Endothelial cell of umbilical vein (primary cell): Measurements from ENCODE around the gene ADCY9. TPM values are rescaled to one million over a fixed set of nuclear protein-coding genes. Genes with fewer than 3 reads are reported as not detected.
"Not testable (repeated sequence)": the region's sequence is repeated elsewhere in the genome, so short reads cannot be mapped to it uniquely, and the experiment has no call there.

Experiments used
- BruUV-seq: library from RNA; stranded (reverse); fragments of 400-500 nt; replicated peaks from 2 replicates; lab custom pipeline; 2021; lab: Mats Ljungman, UMichigan
- CTCF ChIA-PET: fragments of 300-600, 350-600 bp; sonication (Branson Sonifier 250); formaldehyde crosslinking; loops from one replicate; lab custom pipeline; 2021; ENCODE audit warnings: antibody characterized with exemption, inconsistent platforms; lab: Charles Lee
- POLR2A ChIA-PET: fragments of 300-600, 350-600 bp; sonication (Branson Sonifier 250); formaldehyde crosslinking; loops from one replicate; lab custom pipeline; 2021; ENCODE audit warnings: antibody characterized with exemption, inconsistent platforms; lab: Charles Lee
- DNase-seq: peaks from one replicate; pipeline ENCODE4 v3.0.0-alpha.2; 2011; ENCODE audit warnings: low read depth, low spot score
- FAIRE-seq: peaks from 2 replicates; lab custom pipeline; 2011; peaks lifted over from hg19 to GRCh38; lab: Jason Lieb, UNC
- H2AFZ ChIP-seq: 2 replicates; pipeline ENCODE4 v1.6.0; 2012; ENCODE audit warnings: low read depth, low read length, control low read depth, inconsistent platforms
- H3K27ac ChIP-seq: 2 replicates; pipeline ENCODE4 v1.5.1; 2011; ENCODE audit warnings: low read depth, mild to moderate bottlenecking, control low read depth, low read length, moderate library complexity; ENCODE audit not compliant: insufficient read depth
- H3K27me3 ChIP-seq, 2 experiments: 2 replicates each; pipeline versions ENCODE4 v1.6.0 to v1.6.1; 2011; ENCODE audit warnings: low read length in 2 of 2, mixed read lengths in 1 of 2; ENCODE audit not compliant: control insufficient read depth in 2 of 2, insufficient read depth in 2 of 2
- H3K36me3 ChIP-seq, 2 experiments: 2 replicates in 1 of 2; 3 replicates in 1 of 2; pipeline ENCODE4 v1.5.1; 2011; ENCODE audit warnings: low read length in 2 of 2, mild to moderate bottlenecking in 1 of 2, moderate library complexity in 1 of 2; ENCODE audit not compliant: control insufficient read depth in 2 of 2, insufficient read depth in 2 of 2; ENCODE audit errors: extremely low read depth in 1 of 2
- H3K4me1 ChIP-seq: 3 replicates; pipeline ENCODE4 v1.5.1; 2011; ENCODE audit warnings: mild to moderate bottlenecking, low read length; ENCODE audit not compliant: control insufficient read depth, insufficient read depth; ENCODE audit errors: extremely low read depth
- H3K4me2 ChIP-seq: 2 replicates; pipeline ENCODE4 v1.6.1; 2011; ENCODE audit warnings: low read length, control low read depth, mixed read lengths; ENCODE audit not compliant: insufficient read depth
- H3K4me3 ChIP-seq, 3 experiments: fragments of 200-600 bp in 1 of 3; sonication (generic), shearing (Covaris generic) in 1 of 3; replicated peaks in 1 of 3; 2 replicates each; pipeline ENCODE4 v1.5.1; 2011 to 2016; ENCODE audit warnings: control low read depth in 3 of 3, low read length in 3 of 3, mild to moderate bottlenecking in 2 of 3, inconsistent platforms in 1 of 3, low read depth in 1 of 3, moderate library complexity in 1 of 3; ENCODE audit not compliant: insufficient read depth in 1 of 3
- H3K79me2 ChIP-seq: 2 replicates; pipeline ENCODE4 v1.6.0; 2012; ENCODE audit warnings: low read length, inconsistent platforms; ENCODE audit not compliant: control insufficient read depth, insufficient read depth
- H3K9ac ChIP-seq: replicated peaks from 2 replicates; pipeline ENCODE3; 2011; ENCODE audit warnings: low read length, control low read depth; ENCODE audit not compliant: insufficient read depth; ENCODE audit errors: extremely low read depth
- H3K9me1 ChIP-seq: replicated peaks from 3 replicates; pipeline ENCODE4 v1.6.0; 2011; ENCODE audit warnings: mild to moderate bottlenecking, low read length; ENCODE audit not compliant: control insufficient read depth, insufficient read depth; ENCODE audit errors: extremely low read depth
- H3K9me3 ChIP-seq: replicated peaks from 2 replicates; pipeline ENCODE4 v1.5.1; 2012; ENCODE audit warnings: low read length, inconsistent platforms; ENCODE audit not compliant: control insufficient read depth, insufficient read depth
- H4K20me1 ChIP-seq: replicated peaks from 2 replicates; pipeline ENCODE3; 2011; ENCODE audit warnings: mild to moderate bottlenecking, low read length; ENCODE audit not compliant: control insufficient read depth, insufficient read depth; ENCODE audit errors: extremely low read depth
- EZH2 ChIP-seq: IDR thresholded peaks from 2 replicates; pipeline ENCODE4 v1.6.1; 2012; ENCODE audit warnings: borderline replicate concordance, low read depth, mild to moderate bottlenecking, moderate library complexity, low read length, inconsistent platforms; ENCODE audit not compliant: severe bottlenecking
- FOS ChIP-seq: IDR thresholded peaks from 2 replicates; pipeline ENCODE4 v1.6.1; 2011; ENCODE audit warnings: mild to moderate bottlenecking, low read length, moderate library complexity, borderline replicate concordance; ENCODE audit not compliant: insufficient read depth
- GATA2 ChIP-seq: IDR thresholded peaks from 2 replicates; pipeline ENCODE4 v1.7.0; 2011; ENCODE audit warnings: low read depth, mild to moderate bottlenecking, moderate library complexity, mixed read lengths, low read length; ENCODE audit not compliant: insufficient read length, insufficient read depth
- JUN ChIP-seq: IDR thresholded peaks from 2 replicates; pipeline ENCODE4 v1.6.1; 2011; ENCODE audit warnings: borderline replicate concordance, low read depth; ENCODE audit not compliant: insufficient read length, insufficient read depth
- MYC ChIP-seq: IDR thresholded peaks from one replicate; pipeline ENCODE4 v1.6.1; 2011; ENCODE audit warnings: mild to moderate bottlenecking, low read depth, low read length
- POLR2A ChIP-seq: IDR thresholded peaks from 2 replicates; pipeline ENCODE4 v1.6.1; 2012; ENCODE audit warnings: low read depth, mild to moderate bottlenecking, control low read depth, low read length
- POLR2AphosphoS5 ChIP-seq: IDR thresholded peaks from 2 replicates; pipeline ENCODE4 v1.6.1; 2012; ENCODE audit warnings: low read depth, mild to moderate bottlenecking, control low read depth, low read length, moderate library complexity; ENCODE audit not compliant: insufficient read depth
- dilution Hi-C: fragments of 300-500 bp; cut with MboI; formaldehyde crosslinking; loops from one replicate; pipeline ENCODE4 v1.15.0; 2019; ENCODE audit warnings: low sequenced_read_pairs; ENCODE audit not compliant: extremely low pct_ligation_motif_present
- intact Hi-C: fragments of 100-400 bp; cut with micrococcal nuclease; formaldehyde crosslinking; loops from one replicate; pipeline ENCODE4 v1.10.0; 2022
- polyA plus RNA-seq, 4 experiments: library from polyadenylated mRNA; depleted of rRNA in 3 of 4; stranded (reverse) in 3 of 4; unstranded in 1 of 4; fragments of >200 nt; gene quantifications; 2 replicates each; pipeline versions ENCODE4 v1.2.1 to v1.2.3, GENCODE V29; 2011 to 2012; ENCODE audit warnings: missing spikeins in 1 of 4
- total RNA-seq: library from RNA; stranded (reverse); gene quantifications from 2 replicates; pipeline ENCODE4 v1.2.3, GENCODE V29; 2021
- TF ChIP-seq, protein P1 (sequence below): IDR thresholded peaks from 2 replicates; pipeline ENCODE4 v1.6.1; 2011; ENCODE audit not compliant: insufficient read depth, insufficient read length
- TF ChIP-seq, protein P2 (sequence below), 2 donors: IDR thresholded peaks; 1 replicate in 1 of 2; 2 replicates in 1 of 2; pipeline ENCODE4 v1.5.1; 2011; ENCODE audit warnings: low read length in 2 of 2, mild to moderate bottlenecking in 2 of 2, moderate library complexity in 2 of 2, control low read depth in 1 of 2, inconsistent platforms in 1 of 2, low read depth in 1 of 2; ENCODE audit not compliant: insufficient read depth in 1 of 2; ENCODE audit errors: extremely low read depth in 1 of 2

ADCY9 gene
- total and polyA plus RNA-seq, 2 donors (not counting 3 experiments of a cell fraction or from before 2014, with no cell fraction given): 6.8 to 14.0 TPM

DNA sequence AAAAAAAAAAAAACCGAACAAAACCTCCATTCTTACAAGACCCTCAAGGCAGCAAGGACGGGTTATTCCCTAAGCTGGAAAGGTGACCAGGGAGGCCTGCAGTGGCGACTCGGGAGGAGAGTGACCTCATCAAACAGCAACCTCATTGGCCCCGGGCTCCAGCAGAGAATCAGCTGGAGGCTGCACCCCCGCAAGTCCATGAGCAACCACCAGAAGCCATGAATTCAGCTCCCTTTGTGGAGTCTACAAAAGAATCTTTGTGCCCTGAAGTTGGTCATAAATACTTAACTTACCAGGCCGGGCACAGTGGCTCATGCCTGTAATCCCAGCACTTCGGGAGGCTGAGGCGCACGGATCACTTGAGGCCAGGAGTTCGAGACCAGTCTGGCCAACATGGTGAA is 154.8 kb downstream of the ADCY9 start:
- DNase-seq (no peak), FAIRE-seq (no peak)
- intact Hi-C loops (no loop called here), dilution Hi-C loops (no loop called here)
- Histone ChIP-seq H3K9ac (no peak overlapping the region), H3K4me1 (peaks cover 5% of the 10 kb centered on the region), H3K27me3 (peaks cover 3 to 8% of the 10 kb centered on the region in 2 experiments), H2AFZ (no peak overlapping the region), H3K4me2 (no peak overlapping the region), H3K9me1 (no peaks in the 10 kb centered on the region), H3K36me3 (no peaks in the 10 kb centered on the region), H3K27ac (no peak overlapping the region), H3K79me2 (no peaks in the 10 kb centered on the region), H3K4me3 (no peak overlapping the region), H3K9me3 (no peaks in the 10 kb centered on the region), H4K20me1 (no peaks in the 10 kb centered on the region)
- no TSS peak for BruUV-seq
- CTCF ChIA-PET: interaction anchor here (1.0 kb wide), 1 partner anchor 22 kb away, joined by 5 read pairs; no protein-coding TSS in a partner anchor
- TF ChIP-seq POLR2A (no peak), EZH2 (no peak), POLR2AphosphoS5 (no peak), FOS (no peak), MYC (no peak), JUN (no peak), GATA2 (no peak)
- TF ChIP-seq, protein P1, sequence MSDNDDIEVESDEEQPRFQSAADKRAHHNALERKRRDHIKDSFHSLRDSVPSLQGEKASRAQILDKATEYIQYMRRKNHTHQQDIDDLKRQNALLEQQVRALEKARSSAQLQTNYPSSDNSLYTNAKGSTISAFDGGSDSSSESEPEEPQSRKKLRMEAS: no peak
- TF ChIP-seq, protein P2, sequence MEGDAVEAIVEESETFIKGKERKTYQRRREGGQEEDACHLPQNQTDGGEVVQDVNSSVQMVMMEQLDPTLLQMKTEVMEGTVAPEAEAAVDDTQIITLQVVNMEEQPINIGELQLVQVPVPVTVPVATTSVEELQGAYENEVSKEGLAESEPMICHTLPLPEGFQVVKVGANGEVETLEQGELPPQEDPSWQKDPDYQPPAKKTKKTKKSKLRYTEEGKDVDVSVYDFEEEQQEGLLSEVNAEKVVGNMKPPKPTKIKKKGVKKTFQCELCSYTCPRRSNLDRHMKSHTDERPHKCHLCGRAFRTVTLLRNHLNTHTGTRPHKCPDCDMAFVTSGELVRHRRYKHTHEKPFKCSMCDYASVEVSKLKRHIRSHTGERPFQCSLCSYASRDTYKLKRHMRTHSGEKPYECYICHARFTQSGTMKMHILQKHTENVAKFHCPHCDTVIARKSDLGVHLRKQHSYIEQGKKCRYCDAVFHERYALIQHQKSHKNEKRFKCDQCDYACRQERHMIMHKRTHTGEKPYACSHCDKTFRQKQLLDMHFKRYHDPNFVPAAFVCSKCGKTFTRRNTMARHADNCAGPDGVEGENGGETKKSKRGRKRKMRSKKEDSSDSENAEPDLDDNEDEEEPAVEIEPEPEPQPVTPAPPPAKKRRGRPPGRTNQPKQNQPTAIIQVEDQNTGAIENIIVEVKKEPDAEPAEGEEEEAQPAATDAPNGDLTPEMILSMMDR (IDR thresholded peaks at IDR 0.05; ENCODE audit: extremely low read depth in 1 of 2, insufficient read depth in 1 of 2, low read depth in 1 of 2, low read length in 2 of 2): no peak
- POLR2A ChIA-PET: interaction anchor here (0.7 to 0.8 kb wide), 2 partner anchors 9 to 237 kb away, joined by 3 to 4 read pairs; no protein-coding TSS in a partner anchor

DNA sequence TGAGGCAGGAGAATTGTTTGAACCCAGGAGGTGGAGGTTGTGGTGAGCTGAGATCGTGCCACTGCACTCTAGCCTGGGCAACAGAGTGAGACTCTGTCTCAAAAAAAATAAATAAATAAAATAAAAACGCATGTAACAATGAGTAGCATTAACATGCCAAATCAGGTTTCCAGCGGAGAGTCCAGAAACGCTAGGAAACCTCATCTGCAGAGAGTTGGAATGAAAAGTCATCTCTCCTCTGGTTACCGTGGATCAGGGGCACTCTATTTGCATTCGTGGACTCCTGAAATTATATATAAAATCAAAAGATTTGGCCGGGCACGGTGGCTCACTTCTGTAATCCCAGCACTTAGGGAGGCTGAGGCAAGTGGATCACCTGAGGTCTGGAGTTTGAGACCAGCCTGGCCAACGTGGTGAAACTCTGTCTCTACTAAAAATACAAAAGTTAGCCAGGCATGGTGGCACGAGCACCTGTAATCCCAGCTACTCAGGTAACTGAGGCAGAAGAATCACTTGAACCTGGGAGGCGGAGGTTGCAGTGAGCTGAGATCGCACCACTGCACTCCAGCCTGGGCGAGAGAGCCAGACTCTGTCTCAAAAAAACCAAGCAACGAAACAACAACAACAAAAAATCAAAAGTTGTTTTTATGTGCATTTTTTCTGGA is 156.2 kb downstream of the ADCY9 start:
- peak overlapping the region; percentile 39 to 77 (median 75) for H3K4me3 ChIP-seq
- BruUV-seq, H3K79me2 ChIP-seq, dilution Hi-C loops, DNase-seq, H3K36me3 ChIP-seq, H3K4me1 ChIP-seq, H3K9me3 ChIP-seq, H4K20me1 ChIP-seq, POLR2A ChIA-PET, H3K9me1 ChIP-seq, intact Hi-C loops: not testable (repeated sequence)
- peak overlapping the region; percentile 69 for H3K9ac ChIP-seq
- H3K27ac ChIP-seq: peak overlapping the region; percentile 28
- H2AFZ ChIP-seq: peak overlapping the region; percentile 75
- CTCF ChIA-PET: interaction anchor here (1.4 to 1.6 kb wide), 3 partner anchors 11 to 147 kb away, joined by 3 to 5 read pairs (median 4); no protein-coding TSS in a partner anchor
- FAIRE-seq: peak; percentile 33
- H3K27me3 ChIP-seq: peaks cover 5 to 12% of the 10 kb centered on the region in 2 experiments
- H3K4me2 ChIP-seq: peak overlapping the region; percentile 92
